Measurements from ENCODE around the gene HINT1.

DNA sequence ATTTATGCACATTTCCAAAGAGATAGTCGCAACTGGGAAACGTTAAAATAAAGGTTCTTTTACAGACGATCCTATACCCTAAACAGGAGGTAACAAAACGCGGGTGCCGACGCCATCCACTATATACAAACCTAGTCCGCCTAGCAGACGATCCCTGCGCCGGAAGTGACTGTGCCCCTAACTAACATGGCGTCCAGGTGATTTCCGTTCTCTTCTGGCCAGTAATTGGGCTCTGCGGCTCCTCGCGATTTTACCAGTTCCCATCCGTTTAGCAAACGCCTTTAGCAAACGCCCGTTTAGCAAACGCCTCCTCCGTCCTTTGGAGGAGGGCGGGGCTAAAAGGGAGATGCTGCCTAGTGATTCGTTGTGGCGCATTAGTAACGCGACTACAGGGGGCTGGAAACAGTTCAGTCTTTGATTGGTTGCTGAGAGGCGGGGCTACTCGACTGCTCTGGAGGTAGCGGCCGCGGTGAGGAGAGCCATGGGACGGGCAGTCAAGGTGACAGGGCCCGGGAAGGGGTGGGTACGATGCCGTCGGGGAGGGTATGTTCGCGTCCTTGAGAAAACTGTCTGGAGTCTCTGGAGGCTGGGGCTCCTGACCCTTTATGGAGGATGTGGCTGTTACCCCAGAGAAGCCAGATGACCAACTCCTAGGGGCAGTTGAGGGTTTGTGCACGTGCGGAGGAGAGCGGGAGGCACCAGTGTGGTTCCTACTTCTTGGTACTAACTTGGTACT is 5.7 kb upstream of the HINT1 start, which contains the start of gene LYRM7:
- peak in 2 of 6 experiments; percentile 6 to 17 for TF ChIP-seq CTCF (IDR thresholded peaks at IDR 0.05)
- TF ChIP-seq POLR2A (IDR thresholded peaks at IDR 0.05), result peak; percentile 44 to 77

Measured in Peyer's patch (tissue), 4 donors.